Suprapubic skin (tissue), 3 donors: Measurements from ENCODE around the gene CLN3.

Source experiments
- EP300 ChIP-seq: sonication (generic); formaldehyde crosslinking; IDR thresholded peaks from one replicate; pipeline ENCODE4 v1.6.1; 2017; ENCODE audit warnings: antibody characterized with exemption
- POLR2A ChIP-seq, 2 donors: fragments of 450-650 bp; IDR thresholded peaks; one replicate each; pipeline ENCODE4 v1.6.1; 2017; ENCODE audit warnings: antibody characterized with exemption in 2 of 2, mild to moderate bottlenecking in 2 of 2, moderate library complexity in 2 of 2
- TF ChIP-seq, protein P1 (sequence below), 2 donors: fragments of 200-600 bp in 1 of 2; fragments of 450-650 bp in 1 of 2; sonication (generic) in 1 of 2; IDR thresholded peaks; one replicate each; pipeline ENCODE4 v1.5.1; 2016 to 2019; ENCODE audit warnings: antibody characterized with exemption in 2 of 2, mild to moderate bottlenecking in 1 of 2, moderate library complexity in 1 of 2

DNA sequence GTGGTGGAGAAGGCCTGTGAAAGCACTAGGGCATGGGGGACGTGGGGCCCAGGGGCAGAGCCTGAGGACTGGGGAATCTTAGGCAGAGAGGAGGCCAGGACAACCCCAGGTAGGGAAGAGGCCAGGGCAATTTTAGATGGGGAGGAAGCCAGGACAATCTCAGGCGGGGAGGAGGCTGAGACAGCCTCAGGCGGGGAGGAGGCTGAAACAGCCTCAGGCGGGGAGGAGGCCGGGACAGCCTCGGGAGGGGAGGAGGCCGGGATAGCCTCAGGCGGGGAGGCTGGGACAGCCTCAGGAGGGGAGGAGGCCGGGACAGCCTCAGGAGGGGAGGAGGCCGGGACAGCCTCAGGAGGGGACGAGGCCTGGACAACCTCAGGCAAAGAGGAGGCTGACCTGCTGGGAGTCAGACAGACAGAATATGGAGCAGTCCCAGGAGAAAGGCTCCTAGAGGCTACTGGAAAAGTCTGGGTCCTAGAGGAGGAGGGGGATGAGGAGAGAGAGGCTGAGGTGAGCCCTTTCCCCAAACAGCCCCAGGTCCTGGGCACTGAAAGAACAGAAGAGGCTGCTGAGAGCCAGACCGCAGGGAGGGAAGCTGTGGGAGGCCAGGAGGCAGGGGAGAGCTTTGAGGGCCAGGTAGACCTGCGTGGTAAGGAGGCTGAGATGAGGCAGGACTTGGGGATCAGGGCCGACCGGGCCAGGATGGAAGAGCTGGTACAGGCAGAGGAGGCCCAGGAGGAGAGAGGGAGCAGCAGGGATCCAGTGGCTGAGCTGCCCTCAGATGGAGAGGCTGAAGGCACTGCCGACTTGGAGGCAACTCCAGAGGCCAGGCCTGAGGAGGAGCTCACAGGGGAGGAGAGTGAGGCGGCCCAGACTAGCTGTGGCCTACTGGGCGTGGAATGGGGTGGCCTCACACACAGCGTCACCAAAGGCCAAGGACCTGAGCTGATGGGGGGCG, 4.2 kb upstream of the CLN3 start:
- TF ChIP-seq POLR2A (IDR thresholded peaks at IDR 0.05) (no peak), EP300 (no peak)
- TF ChIP-seq, protein P1, sequence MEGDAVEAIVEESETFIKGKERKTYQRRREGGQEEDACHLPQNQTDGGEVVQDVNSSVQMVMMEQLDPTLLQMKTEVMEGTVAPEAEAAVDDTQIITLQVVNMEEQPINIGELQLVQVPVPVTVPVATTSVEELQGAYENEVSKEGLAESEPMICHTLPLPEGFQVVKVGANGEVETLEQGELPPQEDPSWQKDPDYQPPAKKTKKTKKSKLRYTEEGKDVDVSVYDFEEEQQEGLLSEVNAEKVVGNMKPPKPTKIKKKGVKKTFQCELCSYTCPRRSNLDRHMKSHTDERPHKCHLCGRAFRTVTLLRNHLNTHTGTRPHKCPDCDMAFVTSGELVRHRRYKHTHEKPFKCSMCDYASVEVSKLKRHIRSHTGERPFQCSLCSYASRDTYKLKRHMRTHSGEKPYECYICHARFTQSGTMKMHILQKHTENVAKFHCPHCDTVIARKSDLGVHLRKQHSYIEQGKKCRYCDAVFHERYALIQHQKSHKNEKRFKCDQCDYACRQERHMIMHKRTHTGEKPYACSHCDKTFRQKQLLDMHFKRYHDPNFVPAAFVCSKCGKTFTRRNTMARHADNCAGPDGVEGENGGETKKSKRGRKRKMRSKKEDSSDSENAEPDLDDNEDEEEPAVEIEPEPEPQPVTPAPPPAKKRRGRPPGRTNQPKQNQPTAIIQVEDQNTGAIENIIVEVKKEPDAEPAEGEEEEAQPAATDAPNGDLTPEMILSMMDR (IDR thresholded peaks at IDR 0.05) = no peak
